NCI-H2081 (cell line): ENCODE results near the gene COX17.

Experiments used
- DNase-seq, 2 experiments: peaks; one replicate each; lab custom pipeline; 2025; lab: John Stamatoyannopoulos, UW

COX17 gene

GRCh38 chr3:119673875-119674274 lies 3.3 kb downstream of the COX17 start:
- no peak for DNase-seq

DNA sequence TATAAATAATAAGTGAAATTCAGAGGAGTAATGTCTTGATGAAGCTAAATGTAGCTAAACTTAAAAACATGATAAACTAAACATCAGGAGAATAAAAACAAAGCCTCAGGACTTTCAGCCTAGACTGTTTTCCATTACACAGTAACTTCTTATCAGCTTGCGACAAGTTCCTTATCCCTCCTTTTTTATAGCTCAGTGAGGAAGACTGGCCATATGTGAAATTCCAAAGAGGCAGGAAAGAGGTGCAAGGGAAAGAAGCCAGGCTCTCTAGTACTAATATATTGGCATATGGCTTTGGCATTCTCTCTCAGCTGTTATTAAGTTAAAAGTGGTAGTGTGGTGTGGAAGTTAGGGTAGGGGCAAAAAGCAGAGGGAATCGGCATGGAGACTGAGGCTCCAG lies 4.4 kb downstream of the COX17 start:
- DNase-seq, result no peak

GRCh38 chr3:119669906-119670570 lies 7.2 kb downstream of the COX17 start:
- no peak for DNase-seq

DNA sequence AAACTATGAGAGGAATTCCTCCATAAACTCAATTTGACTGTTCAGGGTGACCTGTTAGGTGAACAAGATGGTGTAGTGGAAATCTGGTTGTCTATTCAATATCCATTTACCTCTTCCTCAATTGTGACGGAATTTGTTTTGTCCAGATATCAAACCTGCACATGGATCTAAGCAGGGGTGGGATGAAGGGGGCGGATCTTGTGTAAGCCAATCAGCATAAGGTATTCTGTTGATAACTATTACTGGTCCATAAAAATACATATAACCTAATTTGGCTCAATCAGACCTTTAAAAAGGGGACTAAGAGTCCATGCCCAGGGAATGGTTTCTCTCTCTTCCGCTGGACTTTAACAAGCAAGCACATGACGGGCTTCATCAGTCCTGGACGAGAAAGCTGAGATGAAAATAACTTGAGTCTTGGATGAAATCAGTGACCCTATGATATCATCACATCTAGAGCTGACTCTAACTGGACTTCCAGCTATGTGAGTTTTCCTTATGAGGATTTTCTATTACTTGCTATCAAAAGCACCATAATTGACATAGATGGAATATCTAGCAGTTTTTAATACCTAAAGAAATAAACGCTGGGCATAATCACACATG lies 11.1 kb downstream of the COX17 start:
- DNase-seq, result no peak

- no peak for DNase-seq
These were observed 12.3 kb downstream of the COX17 start for GRCh38 chr3:119664850-119665379.

GRCh38 chr3:119664370-119664769 lies 12.8 kb downstream of the COX17 start:
- DNase-seq, result no peak

- no peak for DNase-seq
These were observed 13.3 kb downstream of the COX17 start for GRCh38 chr3:119663885-119664284.

GRCh38 chr3:119662604-119663373 lies 14.4 kb downstream of the COX17 start:
- DNase-seq, result no peak

DNA sequence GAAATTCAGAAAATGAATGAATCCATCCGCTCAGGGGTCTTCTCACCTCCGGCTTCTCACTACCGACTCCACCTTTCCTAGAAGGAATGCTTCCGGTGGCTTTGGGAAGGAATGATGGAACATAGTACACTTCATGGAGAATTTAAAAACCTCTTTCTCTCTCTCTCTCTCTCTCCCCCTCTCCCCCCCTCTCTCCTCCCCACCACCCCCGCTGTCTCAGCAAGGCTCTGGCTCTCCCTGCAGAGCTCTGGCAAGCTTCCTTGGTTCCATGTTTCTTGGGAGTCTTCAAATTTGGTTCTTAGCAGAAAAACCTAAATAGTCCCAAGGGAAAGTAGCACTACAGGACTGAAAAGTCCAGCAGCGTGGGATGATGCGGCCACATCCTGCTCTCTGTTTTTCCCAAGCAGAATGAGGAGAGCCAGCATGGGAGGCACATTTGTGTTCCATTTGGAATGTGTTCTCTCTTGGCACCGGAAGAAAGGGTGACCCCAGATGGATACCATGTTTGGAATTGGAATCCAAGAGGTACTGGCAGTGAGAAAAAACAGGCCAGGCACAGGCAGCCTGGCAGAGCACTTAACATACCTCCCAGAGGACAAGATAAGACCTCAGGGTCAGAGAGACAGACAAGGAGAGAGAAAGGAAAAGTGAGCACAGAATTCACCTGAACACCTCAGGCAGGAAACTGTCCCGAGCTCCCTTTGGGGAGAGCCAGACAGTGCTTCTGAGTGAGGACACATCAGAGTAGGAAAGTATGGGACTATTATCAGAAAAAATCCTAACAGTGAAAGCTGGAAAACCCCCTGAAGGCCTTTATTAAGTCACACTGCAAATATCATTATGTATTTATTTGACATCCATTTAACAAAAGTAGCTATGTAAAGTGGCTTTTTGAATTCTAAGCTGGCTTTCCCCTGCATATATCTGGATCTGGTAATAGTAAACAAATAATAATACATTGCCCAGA lies 16.4 kb downstream of the COX17 start, which contains the start of gene POPDC2:
TSS of gene POPDC2 (minus strand) at position 116 of the 967 bp plus-strand sequence. CDS start 166 bp downstream, outside the sequence.
- DNase-seq, result no peak

- DNase-seq, result no peak
These were observed 17.5 kb downstream of the COX17 start for GRCh38 chr3:119659606-119660291.

DNA sequence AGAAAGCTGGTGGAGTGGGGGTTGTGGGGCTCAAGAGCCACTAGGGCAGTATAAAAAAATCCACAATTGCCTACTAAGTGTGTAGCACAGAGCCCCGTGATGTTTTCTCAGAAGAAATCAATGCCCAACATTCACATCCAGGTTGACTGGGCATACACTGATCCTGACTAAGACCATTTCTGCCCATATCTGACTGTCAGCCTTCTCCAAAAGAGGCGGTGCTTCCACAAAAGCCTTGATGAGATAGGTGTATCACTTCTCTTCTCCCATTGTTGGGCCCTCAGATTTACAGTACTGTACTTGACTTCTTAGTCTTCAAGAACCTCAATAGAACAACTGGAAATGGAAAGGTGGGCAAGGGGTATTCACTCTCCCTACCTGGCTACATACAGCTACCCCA lies 18.2 kb downstream of the COX17 start:
- no peak for DNase-seq

GRCh38 chr3:119657887-119658702 lies 19.1 kb downstream of the COX17 start:
- no peak for DNase-seq

DNA sequence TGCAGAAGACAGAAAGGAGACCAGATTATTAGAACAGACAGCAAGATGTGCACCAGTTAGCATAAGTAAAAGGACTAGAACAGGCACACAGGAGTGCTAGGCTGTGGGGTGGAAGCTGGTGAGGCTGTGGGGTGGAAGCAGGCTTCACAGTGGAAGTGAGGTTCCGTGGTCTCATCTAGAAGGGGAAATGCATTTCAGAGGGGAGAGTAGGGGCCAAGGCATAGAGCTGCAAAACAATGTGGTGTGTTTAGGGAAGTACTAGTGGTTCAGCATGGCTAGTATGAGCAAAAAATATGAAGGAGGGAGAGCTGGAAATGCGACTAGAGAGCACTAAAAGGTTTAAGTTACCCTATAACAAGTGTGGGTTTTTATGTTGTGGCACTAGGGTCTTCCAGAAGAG lies 23.3 kb downstream of the COX17 start:
- no peak for DNase-seq

DNA sequence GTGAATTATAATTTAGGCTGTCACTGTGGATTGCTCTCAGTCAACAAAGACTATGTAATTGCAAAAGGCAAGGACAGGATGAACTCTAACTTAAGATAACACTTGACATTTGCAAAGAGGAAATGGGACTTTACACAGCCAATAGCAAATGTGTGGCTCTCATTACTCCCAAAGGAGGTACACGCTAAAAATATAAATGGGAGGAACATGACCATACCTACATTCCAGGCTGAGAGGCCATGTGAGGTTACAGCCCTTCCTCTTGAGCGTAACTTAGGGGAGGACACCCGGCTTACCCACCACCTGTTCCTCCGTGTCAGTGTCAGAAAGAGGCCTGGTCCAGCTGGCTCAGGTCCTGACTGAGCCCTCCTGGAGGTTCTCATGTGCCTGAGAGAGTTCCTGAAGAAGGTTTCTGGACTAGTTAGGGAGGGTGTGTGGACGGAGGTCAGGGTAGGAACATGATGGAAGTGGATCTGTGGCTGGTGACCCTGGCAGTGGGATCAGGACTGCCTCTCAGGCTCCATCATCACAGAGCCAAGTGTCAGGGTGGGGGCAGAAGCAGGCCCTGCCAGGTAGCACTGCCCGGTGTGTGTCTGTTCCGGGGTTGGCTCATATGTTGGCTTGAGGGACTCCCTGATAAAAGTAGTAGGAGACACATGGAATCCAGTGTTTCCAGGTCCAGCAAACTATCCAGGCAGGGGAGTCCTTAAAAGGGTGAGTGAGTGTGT lies 24.7 kb downstream of the COX17 start:
- DNase-seq, result no peak

DNA sequence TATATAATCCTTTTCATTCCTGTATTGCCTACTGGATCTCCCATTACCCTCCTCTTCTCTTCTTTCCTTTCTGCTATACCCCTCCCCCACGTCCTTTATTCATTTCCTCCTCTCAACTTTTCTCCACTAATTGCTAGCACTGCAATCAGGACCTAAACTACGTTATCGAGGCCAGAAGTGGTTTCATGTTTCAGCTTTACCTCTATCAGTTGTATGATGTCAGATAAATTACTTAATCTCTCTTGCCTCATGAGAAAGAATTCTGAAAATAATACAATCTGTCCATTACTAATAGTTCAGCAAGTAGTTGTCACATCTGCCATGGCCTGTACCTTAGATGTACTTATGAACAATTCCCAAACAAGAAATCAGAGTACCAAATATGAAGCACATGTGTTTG lies 27.4 kb downstream of the COX17 start:
- no peak for DNase-seq

DNA sequence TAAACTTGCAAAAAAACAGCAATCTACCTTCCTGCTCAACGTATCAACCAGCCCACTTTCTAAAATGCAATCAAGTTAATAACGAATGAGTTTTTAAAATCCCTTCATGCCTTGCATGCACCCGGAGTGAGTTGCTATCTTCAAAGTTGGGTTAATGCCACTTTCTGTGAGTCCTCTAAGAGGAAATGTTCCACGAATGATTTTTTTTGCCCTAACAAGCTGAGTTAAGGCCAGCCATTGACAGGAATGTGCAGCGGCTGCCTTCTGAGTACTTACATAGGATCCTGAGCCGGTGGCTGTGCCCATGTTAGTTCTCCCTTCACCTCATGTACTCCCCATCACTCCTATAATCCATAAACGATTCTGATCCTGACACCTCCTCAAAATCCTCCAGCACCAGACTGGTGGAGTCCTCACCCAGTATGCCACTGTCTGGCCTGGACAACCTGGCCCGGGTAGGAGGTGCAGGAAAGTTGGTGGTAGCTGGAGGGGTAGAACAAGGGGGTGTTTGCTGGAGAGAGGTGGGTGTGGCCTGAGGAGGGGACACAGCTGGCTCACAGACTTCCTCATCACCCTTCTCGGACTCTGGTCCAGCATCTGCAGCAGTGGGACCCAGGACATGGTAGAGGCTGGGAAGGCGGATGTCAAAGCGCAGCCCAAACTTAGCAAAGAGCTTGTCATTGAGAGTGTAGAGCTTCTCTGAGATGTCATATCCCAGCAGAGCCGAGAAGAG lies 29.2 kb downstream of the COX17 start:
- DNase-seq, result no peak

GRCh38 chr3:119647171-119647570 lies 30.0 kb downstream of the COX17 start:
- no peak for DNase-seq

DNA sequence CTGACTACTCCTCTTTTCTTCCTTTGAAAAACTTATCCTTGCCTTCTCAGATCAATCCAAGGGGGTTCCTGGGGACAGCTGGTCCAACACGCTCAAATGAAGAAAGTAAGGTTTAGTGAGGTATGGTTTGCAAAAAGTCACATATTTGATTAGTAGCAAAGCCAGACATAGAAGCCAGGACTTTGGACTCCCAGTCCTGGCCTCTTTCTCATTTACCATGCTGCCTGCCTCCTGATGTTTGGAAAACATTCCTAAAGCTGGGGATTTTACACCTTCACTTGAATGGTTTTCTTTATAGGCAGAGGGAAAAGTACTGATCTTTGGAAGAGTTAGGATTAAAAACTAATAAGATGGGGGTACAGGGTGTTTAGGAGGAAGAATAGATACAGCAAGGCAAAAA lies 31.4 kb downstream of the COX17 start:
- DNase-seq, result no peak

GRCh38 chr3:119644481-119644880 lies 32.7 kb downstream of the COX17 start:
- no peak for DNase-seq
